ENCODE data around the gene SSTR3.

The SSTR3 gene

DNA sequence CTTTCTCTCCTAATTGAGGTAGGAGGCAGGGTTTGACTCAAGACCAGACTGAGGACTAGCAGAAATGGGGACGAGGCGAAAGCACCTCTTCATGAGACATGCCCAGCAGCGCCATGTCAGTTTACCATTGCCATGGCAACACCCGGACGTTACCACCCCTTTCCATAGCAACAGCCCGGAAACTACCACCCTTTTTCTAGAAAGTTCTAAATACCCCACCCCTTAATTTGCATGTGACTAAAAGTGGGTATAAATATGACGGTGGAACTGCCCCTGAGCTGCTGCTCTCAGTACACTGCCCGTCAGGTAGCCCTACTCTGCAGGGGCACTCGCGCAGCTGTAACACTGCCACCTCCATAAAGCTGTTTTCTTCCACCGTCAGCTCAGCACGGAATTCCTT, 37.7 kb upstream of the SSTR3 start:
- no peak overlapping the region for H3K4me3 Mint-ChIP-seq
- no peaks in the 10 kb centered on the region for H3K36me3 Mint-ChIP-seq
- peaks cover 12% of the 10 kb centered on the region for H3K4me1 Mint-ChIP-seq
- no peak for DNase-seq
- CTCF ChIA-PET = interaction anchor here (0.9 kb wide), 1 partner anchor 10 kb away, joined by 3 read pairs; no protein-coding TSS in a partner anchor
- H3K27me3 Mint-ChIP-seq = peaks cover 17% of the 10 kb centered on the region
- H3K9me3 Mint-ChIP-seq = no peaks in the 10 kb centered on the region
- H3K27ac Mint-ChIP-seq = no peak overlapping the region

DNA sequence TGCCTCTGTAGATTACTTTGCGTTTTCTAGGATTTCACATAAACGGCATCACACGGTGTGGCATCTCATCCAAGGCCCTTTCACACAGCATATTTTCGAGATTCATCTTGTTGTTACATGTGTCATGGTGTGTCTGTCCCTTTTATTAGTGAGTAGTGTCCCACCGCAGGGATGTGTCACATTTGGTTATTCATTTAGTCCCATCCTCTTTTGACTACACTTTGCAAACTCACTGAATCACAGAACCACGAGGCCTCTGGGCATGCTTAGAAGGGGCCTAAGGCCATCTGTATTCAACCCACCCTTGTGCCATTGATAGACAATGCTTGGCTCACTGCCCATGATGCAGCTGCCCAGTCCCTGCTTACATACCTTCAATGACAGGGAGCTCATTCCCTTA, 36.0 kb upstream of the SSTR3 start:
- DNase-seq = no peak
- Mint-ChIP-seq H3K27ac (no peak overlapping the region), H3K27me3 (peaks cover 21% of the 10 kb centered on the region), H3K9me3 (no peaks in the 10 kb centered on the region), H3K36me3 (peaks cover 7% of the 10 kb centered on the region), H3K4me1 (peaks cover 22% of the 10 kb centered on the region), H3K4me3 (no peak overlapping the region)
- CTCF ChIA-PET = interaction anchor here (1.0 to 2.3 kb wide), 2 partner anchors 10 to 12 kb away, joined by 3 to 18 read pairs; no protein-coding TSS in a partner anchor

GRCh38 chr22:37245740-37246139, 33.5 kb upstream of the SSTR3 start:
- no peak overlapping the region for H3K4me3 Mint-ChIP-seq
- CTCF ChIA-PET = interaction anchor here (1.9 to 9.8 kb wide), 2 partner anchors 15 to 46 kb away, joined by 7 to 134 read pairs; no protein-coding TSS in a partner anchor
- H3K4me1 Mint-ChIP-seq = peaks cover 34% of the 10 kb centered on the region
- no peaks in the 10 kb centered on the region for H3K9me3 Mint-ChIP-seq
- H3K27me3 Mint-ChIP-seq = peaks cover 9% of the 10 kb centered on the region
- peaks cover 28% of the 10 kb centered on the region for H3K36me3 Mint-ChIP-seq
- H3K27ac Mint-ChIP-seq = peak overlapping the region; percentile 94
- no peak for DNase-seq

DNA sequence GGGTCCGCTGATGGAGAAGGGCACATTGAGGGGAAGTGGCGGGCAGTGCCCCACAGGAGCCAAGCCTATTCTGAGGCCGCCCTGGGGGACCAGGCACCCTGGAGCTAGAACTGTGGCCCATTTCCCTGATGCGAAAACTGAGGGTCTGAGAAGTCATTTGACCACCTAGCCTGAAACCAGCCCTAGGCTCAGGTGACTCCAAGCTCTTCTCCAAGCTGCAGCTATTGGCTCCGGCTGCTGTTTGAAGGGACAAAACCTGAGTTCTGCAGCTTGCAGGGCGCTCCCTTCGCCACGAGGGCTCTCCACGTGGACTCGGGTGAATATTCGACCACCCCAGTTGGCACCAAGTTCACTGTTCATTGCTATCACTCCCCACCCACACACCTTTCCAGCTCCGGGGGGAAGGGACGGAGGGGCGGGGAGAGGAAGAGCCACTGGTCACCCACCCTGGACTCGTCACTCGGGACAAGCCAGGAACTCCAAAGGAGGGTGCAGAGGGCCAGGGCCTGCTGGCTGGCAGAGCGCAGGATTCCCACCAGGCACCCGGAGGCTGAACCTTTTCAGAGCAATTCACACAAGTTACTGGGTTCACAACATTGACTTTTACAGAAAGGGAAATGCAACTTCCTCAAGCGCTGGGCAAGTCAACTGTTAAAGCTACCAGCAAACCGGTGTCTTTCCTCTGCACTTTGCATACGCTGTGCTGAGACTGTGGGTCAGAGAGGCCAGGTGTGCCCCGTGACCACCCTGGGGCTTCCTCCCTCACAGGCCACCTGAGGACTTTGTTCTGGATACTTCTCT, 32.8 kb upstream of the SSTR3 start:
- peaks cover 40% of the 10 kb centered on the region for H3K4me1 Mint-ChIP-seq
- DNase-seq = no peak
- peak overlapping the region; percentile 94 for H3K27ac Mint-ChIP-seq
- peaks cover 34% of the 10 kb centered on the region for H3K36me3 Mint-ChIP-seq
- H3K4me3 Mint-ChIP-seq = peak overlapping the region; percentile 100
- CTCF ChIA-PET = interaction anchor here (1.4 to 9.8 kb wide), 3 partner anchors 15 to 45 kb away, joined by 3 to 134 read pairs (median 7); no protein-coding TSS in a partner anchor
- no peaks in the 10 kb centered on the region for H3K9me3 Mint-ChIP-seq
- H3K27me3 Mint-ChIP-seq = peaks cover 9% of the 10 kb centered on the region

DNA sequence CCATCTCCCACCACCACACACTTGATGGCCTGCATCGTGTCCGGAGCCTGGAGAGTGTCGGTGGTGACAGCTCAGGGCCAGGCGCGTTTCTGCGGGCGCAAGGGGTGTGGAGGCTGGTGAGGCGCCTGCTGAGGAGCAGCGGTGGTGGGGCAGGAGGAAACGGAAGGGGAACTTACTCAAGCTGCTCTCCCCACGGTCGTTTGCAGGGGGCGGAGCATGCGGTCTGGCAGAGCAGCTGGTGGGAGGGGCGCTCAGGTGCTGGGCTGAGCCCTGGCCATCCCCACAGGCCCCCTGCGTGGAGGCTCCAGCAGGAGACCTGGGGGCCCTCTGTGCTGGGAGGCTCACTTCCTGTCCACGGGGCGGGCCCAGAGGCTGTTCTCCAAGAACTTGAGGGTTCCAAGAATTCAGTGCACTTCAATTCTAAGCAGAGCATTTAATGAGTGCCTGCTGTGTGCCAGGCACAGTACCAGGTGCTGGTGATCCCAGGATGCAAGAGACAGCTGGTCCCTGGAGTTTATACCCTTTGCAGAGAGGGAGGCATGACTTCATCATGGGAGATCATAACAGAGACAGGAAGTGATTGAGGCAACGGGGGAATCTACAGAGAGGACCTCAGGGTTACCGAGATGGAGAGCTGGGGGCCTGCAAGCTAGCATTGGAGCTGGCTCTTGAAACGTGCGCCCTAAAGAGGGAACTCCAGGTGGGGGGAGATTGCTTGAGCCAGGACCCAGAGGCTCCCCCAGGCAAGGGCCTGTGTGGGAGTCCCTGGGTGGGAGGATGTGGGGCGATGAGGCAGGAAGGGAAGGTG, 32.0 kb upstream of the SSTR3 start, which contains the start of gene RAC2:
TSS of gene RAC2 (minus strand) at position 156 of the 808 bp plus-strand sequence. CDS start at position 35, 121 bp downstream.
- Mint-ChIP-seq H3K27me3 (peaks cover 9% of the 10 kb centered on the region), H3K4me1 (peaks cover 48% of the 10 kb centered on the region), H3K9me3 (no peaks in the 10 kb centered on the region), H3K36me3 (peaks cover 41% of the 10 kb centered on the region), H3K4me3 (peak within 1 kb of the TSS; percentile 100), H3K27ac (peak within 1 kb of the TSS; percentile 94)
- CTCF ChIA-PET = interaction anchor here (1.2 to 9.8 kb wide), 6 partner anchors 16 to 65 kb away, joined by 3 to 134 read pairs (median 6); no protein-coding TSS in a partner anchor
- DNase-seq = peak; percentile 96

DNA sequence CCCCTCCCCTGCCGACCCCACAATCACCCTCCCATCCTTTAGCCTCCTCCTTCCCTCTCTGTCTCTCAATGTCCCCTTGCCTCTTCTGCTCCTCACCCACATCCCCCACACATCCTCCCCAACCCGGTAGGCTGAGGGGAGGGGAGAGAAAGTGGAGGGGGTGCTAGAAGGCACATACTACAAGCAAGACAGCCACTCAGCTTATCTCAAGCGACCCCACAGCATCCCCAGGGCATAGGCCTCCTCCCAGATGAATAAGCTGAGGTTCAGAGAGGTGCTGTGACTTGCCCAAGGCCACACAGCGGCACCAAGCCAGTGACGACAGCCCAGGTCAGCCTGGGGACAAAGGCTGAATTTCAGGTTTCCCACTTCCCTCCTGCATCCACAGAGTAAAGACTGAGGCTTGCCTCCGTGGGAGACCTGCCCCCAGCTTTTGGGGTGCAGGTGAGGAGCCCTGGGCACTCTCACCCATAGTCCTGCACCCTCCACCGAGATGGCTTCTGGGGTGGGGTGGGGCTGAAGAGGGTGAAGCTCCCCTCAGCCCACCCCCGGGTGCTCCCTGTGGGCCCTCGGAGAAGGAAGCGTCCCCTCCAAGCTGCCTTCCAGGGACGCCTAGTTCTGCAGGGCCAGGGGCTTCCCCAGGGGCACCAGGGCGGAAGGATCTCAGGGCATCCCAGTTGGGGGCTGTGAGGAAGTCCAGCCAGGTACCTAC, 31.3 kb upstream of the SSTR3 start:
- H3K36me3 Mint-ChIP-seq = peaks cover 49% of the 10 kb centered on the region
- peak overlapping the region; percentile 100 for H3K4me3 Mint-ChIP-seq

DNA sequence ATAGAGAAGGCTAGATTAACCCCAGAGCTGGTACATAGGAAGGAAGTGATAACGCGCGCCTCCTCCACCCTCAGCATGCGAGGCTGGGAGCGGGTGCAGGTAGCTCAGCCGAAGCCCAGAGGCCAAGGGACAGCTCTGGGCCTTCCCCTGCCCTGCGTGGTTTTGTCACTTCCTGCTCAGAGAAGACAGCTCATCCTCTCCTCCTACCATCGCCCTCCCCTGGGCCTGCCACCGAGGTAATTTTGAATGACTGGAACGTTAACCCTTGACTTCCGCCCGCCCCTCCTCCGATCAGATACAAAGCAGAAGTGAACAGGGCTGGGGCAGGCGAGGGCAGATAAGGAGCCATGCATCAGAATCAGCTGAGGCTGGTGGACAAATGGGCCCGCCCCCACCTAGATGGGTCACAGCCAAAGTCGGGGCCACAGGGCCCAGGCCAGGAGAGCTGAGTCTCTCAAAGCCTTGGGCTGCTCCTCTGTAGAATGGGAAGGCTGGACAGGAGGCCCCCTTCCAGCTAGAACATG, 30.2 kb upstream of the SSTR3 start:
- Mint-ChIP-seq H3K4me1 (peaks cover 66% of the 10 kb centered on the region), H3K27ac (peak overlapping the region; percentile 94), H3K36me3 (peaks cover 58% of the 10 kb centered on the region), H3K4me3 (peak overlapping the region; percentile 100), H3K9me3 (no peaks in the 10 kb centered on the region), H3K27me3 (peaks cover 5% of the 10 kb centered on the region)
- DNase-seq = peak; percentile 96
- CTCF ChIA-PET = interaction anchor here (0.7 to 9.8 kb wide), 13 partner anchors 10 to 216 kb away, joined by 3 to 134 read pairs (median 3); partner anchors contain the start of gene CYTH4

More for the DNA sequence above, 31.3 kb upstream of the SSTR3 start:
- H3K9me3 Mint-ChIP-seq = no peaks in the 10 kb centered on the region
- DNase-seq = peak; percentile 49
- H3K27ac Mint-ChIP-seq = peak overlapping the region; percentile 94
- H3K4me1 Mint-ChIP-seq = peaks cover 56% of the 10 kb centered on the region
- peaks cover 8% of the 10 kb centered on the region for H3K27me3 Mint-ChIP-seq
- CTCF ChIA-PET = interaction anchor here (1.2 to 9.8 kb wide), 9 partner anchors 17 to 215 kb away, joined by 3 to 134 read pairs (median 6); partner anchors contain the start of gene CYTH4

GRCh38 chr22:37241351-37242142, 29.3 kb upstream of the SSTR3 start:
- peak overlapping the region; percentile 100 for H3K4me3 Mint-ChIP-seq
- CTCF ChIA-PET = interaction anchor here (0.7 to 9.8 kb wide), 15 partner anchors 9 to 358 kb away, joined by 3 to 134 read pairs (median 3); partner anchors contain the start of gene CYTH4
- H3K27ac Mint-ChIP-seq = peak overlapping the region; percentile 94
- H3K36me3 Mint-ChIP-seq = peaks cover 66% of the 10 kb centered on the region
- H3K9me3 Mint-ChIP-seq = no peaks in the 10 kb centered on the region
- DNase-seq = peak; percentile 75
- peaks cover 5% of the 10 kb centered on the region for H3K27me3 Mint-ChIP-seq
- H3K4me1 Mint-ChIP-seq = peaks cover 73% of the 10 kb centered on the region

- Mint-ChIP-seq H3K36me3 (peaks cover 72% of the 10 kb centered on the region), H3K4me3 (peak overlapping the region; percentile 100), H3K27me3 (peaks cover 5% of the 10 kb centered on the region), H3K9me3 (no peaks in the 10 kb centered on the region), H3K27ac (peak overlapping the region; percentile 94), H3K4me1 (peaks cover 79% of the 10 kb centered on the region)
- CTCF ChIA-PET = interaction anchor here (0.7 to 9.8 kb wide), 4 partner anchors 10 to 359 kb away, joined by 3 to 134 read pairs (median 4); no protein-coding TSS in a partner anchor
- DNase-seq = peak; percentile 39
Measured at GRCh38 chr22:37240941-37241320, 28.7 kb upstream of the SSTR3 start.

- CTCF ChIA-PET = interaction anchor here (0.6 to 9.8 kb wide), 7 partner anchors 10 to 360 kb away, joined by 3 to 134 read pairs (median 3); no protein-coding TSS in a partner anchor
- peaks cover 78% of the 10 kb centered on the region for H3K36me3 Mint-ChIP-seq
- H3K4me3 Mint-ChIP-seq = peak overlapping the region; percentile 100
- H3K27ac Mint-ChIP-seq = peak overlapping the region; percentile 94
- no peak for DNase-seq
- H3K4me1 Mint-ChIP-seq = peaks cover 79% of the 10 kb centered on the region
- peaks cover 5% of the 10 kb centered on the region for H3K27me3 Mint-ChIP-seq
- no peaks in the 10 kb centered on the region for H3K9me3 Mint-ChIP-seq
Measured at GRCh38 chr22:37240240-37240940, 28.1 kb upstream of the SSTR3 start.

GRCh38 chr22:37239336-37240239, 27.3 kb upstream of the SSTR3 start:
- Mint-ChIP-seq H3K4me1 (peaks cover 79% of the 10 kb centered on the region), H3K27me3 (peaks cover 5% of the 10 kb centered on the region), H3K9me3 (no peaks in the 10 kb centered on the region), H3K4me3 (peak overlapping the region; percentile 100), H3K36me3 (peaks cover 86% of the 10 kb centered on the region), H3K27ac (peak overlapping the region; percentile 94)
- no peak for DNase-seq
- CTCF ChIA-PET = interaction anchor here (0.7 to 9.8 kb wide), 7 partner anchors 10 to 40 kb away, joined by 3 to 134 read pairs (median 5); no protein-coding TSS in a partner anchor

Measured in activated naive CD4-positive, alpha-beta T cell treated with anti-CD3 and anti-CD28 coated beads, Interleukin-2, amount 10 ng/mL, durations not matched to agents 7 days and 5 days (primary cell).